ENCODE results near the gene MGAT3.
A peak's percentile ranks its signal among the peaks of the same experiment; 100 is the strongest.

MGAT3 gene

DNA sequence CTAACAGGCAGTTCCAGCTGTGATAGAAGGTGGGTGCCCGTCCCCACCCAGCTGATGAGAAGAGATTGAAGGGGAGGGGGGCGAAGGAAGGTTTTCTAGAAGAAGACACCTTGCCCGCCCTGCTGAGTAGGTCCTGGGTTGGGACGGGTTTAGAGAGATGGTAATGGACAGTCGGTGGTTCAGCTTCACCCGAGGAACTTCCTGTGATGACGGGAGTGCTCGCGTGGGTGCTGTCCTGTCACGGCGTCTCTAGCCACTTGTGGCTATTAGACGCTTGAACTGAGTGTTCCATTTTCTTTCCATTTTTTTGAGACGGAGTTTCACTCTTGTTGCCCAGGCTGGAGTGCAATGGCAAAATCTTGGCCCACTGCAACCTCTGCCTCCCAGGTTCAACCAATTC is 27.6 kb upstream of the MGAT3 start:
- DNase-seq (no peak), ATAC-seq (no peak)

DNA sequence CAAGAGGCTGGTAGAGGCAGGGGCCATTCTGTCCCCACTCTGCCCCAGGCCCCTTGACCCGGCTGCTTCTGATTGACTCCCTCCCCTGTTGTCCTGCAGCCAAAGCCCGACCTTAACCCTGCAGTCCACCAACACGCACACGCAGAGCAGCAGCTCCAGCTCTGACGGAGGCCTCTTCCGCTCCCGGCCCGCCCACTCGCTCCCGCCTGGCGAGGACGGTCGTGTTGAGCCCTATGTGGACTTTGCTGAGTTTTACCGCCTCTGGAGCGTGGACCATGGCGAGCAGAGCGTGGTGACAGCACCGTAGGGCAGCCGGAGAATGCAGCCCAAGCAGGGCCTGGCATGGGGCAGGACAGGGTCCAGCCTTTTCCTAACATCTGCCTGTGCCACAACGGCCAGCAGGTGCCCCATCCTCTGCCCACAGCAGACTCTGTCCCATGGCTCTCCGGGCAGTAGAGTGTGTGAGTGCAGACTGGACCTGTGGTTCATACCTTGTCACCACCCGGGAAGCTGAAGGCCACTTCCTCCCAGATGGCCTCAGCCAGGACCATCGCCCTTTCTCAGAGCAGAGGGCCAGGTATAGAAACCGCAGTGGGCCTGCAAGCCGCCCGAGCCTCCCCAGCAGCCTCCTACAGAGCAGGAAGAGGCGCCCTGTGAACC is 26.8 kb upstream of the MGAT3 start:
- DNase-seq (no peak), ATAC-seq (no peak)

DNA sequence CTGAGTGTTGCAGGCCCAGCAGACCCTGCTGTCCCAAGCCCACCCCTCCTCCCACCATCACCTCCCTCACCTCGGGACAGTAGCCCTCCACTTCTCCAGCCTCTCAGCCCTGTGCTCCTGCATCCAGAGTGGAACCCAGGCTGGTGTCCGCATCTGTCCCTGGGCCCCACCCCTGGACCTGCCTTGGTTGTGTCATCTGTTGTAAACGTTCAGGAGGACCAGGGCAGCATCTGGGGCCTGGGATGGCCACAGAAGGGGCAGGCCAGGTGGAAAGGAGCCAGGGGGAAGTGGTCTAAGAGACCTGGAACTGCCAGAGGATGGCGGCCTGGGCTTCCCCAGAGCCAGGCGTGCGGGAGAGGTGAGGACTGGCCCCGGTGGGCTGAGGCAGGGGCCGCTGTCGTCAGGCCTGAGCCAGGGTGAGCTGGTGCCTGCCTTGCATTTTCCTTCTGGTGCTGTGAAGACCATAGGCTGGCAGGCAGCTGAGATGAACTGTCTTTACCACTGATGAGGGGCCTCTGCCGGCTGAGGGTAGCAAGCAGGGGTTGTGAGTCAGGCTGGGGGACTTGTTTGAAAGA is 26.1 kb upstream of the MGAT3 start:
- ATAC-seq: no peak

DNA sequence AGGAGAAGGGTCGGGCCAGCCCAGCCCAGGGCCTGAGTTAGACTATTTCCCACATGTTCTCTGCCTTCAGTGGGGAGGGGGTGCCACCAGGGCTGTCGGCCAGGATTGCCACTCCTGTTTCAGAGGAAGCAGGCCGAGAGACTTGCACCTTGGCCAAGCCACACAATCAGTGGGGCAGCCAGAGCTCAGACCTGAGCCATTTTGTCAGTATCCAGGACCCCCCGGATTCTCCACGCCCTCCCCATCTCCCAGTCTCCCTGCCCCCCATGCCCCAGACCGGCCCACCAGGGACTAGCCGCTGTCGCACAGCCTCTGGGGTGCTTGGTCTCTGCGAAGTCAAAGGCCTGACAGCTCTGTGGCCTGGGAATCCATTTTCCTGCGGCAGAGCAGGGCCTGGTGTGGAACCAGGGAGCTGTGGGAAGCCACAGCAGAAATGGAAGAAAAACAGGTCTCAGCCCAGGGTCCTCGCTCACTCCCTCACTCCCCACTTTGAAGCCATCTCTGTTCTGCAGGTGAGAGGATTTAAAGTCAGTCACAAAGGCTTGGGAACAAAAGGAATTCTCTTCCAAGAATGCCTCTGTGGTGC is 25.5 kb upstream of the MGAT3 start:
- DNase-seq (no peak), ATAC-seq (no peak)

More for the DNA sequence above, 26.1 kb upstream of the MGAT3 start:
- DNase-seq: no peak

DNA sequence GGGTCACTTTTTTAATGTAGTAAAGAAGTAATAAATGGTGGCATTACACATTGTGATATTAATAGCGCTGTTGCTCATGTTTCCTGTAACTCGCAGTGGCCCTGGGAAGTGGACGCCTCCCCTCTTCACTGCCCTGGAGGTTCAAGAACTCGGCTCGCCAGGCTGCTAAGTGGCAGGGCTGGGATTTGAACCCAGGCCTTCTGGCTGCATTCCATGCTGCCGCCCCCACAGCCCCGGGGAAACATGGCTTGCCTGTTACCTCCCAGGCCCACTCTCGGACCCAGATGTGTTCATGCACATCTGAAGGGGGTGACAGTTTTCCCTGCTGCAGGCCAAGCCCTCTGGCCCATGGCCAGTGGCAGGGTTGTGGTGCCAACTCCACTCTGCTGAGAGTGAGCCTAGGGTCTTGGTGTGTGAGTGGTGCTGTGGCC is 25.0 kb upstream of the MGAT3 start:
- DNase-seq (no peak), ATAC-seq (no peak)

DNA sequence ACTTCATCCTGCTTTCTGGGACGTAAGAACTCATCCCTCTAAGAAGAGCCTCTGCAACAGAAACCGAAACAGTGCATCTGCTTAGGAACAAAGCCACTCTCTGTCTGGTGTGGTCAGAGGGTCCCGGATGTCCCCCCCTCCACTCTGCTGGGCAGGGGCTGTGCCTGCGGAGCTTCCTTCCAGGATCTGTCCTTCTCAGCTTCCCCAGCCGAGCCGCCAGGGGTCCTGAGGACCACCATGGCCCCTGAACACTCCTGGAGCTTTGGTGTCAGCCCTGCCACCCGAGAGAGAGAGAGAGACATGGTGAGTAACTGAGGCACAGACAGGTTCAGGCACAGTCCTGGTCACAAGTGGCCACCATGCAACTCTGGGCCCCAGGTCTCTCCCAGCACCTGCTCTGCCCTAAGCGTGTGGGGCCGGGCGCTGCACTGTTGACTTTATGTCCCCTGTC is 24.4 kb upstream of the MGAT3 start:
- ATAC-seq: no peak
- DNase-seq: no peak

DNA sequence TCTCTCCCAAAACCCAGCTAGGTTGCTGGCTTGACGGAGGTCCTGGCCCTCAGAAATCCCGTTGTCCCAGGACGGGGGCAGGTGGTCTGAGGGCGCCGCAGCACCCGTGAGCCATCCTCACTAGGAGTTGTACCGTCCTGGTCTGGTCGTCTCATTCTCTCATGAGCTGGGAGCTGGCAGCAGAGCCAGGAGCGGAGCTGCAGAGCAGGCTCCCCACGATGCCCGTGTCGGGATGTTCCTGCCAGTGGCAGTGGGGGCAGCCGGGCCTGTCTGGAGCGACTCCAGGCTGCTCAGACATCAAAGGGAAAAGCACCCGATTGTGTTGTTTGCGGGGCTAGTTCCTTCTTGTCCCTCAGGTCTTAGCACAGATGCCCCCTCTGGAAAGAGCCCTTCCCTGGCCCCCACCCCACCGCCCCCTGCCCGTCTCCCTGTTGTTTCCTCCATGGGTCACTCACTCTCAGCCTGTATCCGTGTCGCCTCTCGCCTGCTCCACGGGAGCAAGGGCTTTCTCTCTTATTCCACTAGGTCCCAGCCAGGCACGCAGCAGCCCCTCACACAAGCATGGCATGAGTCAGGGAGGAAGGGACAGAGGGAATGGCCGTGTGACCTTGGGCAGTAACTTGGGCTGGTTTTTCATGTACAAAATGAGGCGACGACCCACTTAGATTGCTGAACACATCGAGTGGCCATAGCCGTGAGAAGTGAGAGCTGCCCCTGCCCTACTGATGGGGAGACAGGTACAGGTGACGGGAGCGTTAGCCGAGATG is 23.2 kb upstream of the MGAT3 start:
- ATAC-seq (no peak), DNase-seq (no peak)

DNA sequence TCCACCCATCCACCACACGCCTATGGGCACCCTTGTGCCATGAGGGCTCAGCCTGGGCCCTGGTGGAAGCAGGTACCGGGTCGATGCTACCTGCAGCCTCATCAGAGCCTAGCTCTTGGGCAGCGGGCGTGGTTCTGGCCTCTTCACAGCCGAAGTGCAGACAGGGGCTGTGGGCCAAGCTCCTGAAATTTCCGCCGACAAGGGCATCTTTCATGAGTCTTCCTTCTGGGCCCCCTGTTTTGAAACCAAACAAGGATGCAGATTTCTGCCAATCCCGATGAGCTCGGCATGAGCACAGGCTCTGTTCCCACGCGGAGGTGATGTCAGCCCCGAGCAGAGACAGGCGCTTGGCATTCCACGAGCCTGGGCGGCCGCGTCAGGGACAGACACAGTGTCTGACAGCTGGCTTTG is 22.6 kb upstream of the MGAT3 start:
- ATAC-seq: no peak

DNA sequence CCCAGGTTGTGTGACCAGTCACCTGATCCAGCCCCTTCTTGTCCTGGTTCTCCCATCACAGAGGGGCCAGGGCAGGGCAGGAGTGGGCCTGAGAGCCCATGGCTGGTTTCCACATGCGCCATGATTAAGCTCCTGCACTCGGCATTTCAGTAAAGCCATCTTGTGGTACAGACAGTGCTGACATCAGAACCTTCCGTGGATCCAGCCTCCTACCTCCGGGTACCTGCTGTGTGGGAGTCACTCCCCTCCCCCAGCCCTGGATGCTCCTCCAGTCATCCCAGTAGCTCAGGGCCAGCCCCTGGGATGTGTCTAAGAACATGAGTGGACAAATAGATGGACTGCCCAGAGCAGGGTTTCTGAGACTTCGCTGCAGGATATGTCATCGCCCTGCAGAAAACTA is 22.1 kb upstream of the MGAT3 start:
- ATAC-seq: no peak
- DNase-seq: no peak

More for the DNA sequence above, 22.6 kb upstream of the MGAT3 start:
- DNase-seq: no peak

DNA sequence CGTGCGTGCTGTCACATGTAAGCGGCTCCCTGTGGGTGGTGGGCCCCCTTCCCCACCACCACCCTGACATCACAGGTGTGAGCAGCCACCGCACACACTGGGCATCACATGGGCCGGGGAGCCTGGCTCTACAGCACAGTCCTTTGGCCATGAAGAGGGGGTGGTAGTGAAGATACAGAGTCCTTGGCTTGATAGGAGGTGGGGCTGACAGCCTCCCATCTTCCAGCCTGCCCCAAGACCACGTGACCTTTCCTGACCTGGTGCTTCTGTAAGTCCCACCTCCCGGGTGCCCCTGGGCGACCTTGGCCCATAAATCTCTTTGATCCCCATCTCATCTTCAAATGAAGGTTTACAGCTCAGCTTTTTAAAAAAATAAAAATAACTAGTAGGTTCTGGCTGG is 21.2 kb upstream of the MGAT3 start:
- no peak for DNase-seq
- no peak for ATAC-seq

DNA sequence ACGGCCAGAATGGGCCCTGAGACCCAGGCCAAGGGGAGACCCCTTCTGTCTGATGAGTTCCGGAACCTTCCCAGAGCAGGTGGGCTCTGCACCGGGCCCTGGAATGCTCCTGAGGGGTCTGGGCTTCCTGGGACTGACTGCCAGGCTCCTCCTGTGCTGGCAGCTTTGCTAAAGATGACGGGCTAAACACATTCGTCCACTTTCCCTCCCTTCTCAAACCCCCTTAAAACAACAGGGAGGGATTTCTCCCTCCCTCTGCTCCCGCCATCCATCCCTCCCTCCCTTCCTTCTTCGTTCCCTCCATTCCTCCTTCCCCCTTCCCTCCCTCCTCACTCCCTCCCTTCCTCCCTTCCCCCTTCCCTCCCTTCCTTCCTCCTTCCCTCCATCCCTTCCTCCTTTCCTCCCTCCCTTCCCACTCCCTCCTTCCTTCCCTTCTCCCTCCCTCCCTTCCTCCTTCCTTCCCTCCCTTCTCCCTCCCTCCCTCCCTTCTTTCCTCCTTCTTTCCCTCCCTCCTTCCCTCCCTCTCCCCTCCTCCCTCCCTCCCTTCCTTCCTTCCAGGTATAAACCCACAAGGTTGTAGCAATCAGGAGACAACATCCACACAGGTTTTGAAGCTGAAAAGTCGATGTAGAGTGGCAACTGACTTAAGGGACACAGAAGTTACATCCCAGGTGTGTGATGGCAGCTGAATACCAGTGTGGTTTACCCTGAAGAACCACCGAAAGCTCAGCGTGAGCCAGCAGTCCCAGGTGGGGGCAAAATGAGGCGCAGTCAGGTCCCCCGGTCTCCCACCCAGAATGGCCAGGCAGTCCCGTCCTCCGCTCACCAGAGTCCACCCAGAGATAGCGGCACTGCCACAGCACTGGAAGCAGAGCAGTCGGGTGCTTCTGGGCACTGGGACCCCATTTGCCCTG is 18.8 kb upstream of the MGAT3 start:
- no peak for DNase-seq
- no peak for ATAC-seq

DNA sequence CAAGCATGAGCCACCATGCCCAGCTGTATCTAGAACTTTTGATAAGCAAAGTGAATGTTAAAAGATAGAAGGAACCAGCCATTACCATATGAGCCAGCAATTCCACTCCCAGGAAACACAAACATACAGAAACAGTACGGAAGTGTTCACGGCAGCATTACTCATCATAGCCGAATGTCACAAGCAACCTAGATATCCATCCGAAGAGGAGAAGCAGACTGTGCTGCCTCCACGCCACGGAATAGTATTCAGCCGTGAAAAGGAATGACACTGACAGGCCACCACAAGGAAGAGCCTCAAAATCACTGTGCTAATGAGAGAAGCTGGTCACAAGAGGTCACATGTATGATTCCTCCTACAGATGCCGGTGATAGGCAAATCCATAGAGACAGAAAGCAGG is 17.6 kb upstream of the MGAT3 start:
- peak; percentile 25 for ATAC-seq
- no peak for DNase-seq

DNA sequence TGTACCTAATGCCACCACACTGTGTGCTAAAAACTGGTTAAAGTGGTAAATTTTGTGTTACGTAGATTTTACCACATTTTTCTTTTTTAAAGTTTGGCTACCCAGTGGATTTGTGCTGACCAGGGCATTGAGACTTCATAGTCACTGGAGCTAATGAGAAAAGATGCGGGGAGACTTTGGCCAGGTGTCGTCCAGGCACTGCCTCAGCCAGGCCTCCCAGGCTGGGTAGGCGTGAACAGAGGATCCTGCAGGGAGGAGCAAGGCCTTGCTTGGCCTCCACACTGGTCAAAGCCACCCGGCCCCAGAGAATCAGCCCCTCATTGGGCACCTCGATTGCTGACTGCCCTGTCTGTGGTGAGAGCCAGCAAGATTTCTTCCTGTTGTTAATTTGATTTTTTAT is 13.4 kb upstream of the MGAT3 start:
- DNase-seq: no peak
- ATAC-seq: no peak

DNA sequence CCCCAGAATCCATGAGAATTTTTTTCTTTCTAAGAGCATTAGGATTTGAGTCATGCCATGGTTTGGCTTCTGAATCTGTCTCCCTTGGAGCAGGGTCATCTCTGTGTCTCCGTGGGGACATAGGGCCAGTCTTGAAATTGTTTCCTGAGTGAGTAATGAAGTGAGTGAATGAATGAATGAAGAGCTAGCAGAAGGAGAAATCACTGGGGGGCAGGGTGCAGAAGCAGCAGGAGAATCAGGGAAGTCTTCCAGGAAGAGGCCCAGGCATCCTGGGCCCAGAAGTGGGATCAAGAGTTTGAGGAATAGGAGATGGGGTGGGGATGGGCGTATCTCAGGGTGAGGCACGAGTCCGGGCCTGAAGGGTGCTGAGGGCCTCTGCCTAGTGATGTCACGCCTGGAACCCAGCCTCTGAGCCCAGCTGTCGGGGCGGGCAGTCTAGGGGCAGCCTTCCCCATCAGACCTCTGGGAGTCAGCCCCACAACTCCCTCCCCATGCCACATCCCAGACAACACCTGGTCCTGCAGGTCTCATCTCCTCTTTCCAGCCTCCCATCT is 12.5 kb upstream of the MGAT3 start:
- no peak for ATAC-seq

DNA sequence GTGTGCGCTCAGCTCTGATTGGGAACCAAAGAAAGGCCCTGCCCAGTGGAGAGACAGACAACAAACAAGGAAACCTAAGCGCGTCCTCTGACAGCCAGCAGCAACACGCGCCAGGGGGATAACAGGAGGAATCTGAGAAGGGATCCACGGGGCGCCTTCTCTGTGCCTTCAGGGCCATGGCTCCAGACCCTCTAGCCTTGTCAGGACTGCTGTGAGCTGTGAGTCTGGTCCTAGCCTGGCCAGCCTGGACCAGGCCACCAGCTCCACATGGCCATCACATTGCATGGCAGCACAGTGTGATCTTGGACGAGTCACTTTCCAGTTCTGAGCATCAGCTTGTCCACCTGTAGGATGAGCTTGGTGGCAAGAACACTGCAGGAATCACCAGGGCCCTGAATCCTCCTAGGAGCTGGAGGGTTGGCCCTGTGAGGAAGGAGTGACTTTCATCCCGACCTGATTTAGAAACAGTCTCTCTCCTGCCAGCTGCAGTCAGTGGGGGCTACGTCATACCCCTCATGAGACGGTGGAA is 11.8 kb upstream of the MGAT3 start:
- DNase-seq: no peak
- ATAC-seq: no peak

More for the DNA sequence above, 12.5 kb upstream of the MGAT3 start:
- DNase-seq: no peak

DNA sequence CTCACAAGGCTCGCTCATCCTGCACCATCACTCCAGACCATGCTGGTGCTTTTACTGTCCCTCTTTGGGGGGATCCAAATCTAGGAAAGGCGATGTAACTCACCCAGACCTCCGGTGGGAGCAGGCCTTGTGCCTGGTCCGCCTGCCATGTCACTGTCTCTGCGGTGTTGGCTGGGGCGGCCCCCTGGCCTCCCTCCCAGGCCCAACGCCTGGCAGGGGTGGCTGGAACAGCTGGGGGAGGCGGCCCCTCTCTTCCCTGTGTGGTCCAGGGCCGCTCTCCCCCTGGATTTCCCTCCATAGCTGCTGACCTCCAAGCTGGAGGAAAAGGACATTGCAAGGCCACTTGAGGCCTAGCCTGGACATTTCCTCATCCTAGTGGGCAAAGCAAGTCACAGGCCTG is 11.1 kb upstream of the MGAT3 start:
- ATAC-seq (no peak), DNase-seq (no peak)

DNA sequence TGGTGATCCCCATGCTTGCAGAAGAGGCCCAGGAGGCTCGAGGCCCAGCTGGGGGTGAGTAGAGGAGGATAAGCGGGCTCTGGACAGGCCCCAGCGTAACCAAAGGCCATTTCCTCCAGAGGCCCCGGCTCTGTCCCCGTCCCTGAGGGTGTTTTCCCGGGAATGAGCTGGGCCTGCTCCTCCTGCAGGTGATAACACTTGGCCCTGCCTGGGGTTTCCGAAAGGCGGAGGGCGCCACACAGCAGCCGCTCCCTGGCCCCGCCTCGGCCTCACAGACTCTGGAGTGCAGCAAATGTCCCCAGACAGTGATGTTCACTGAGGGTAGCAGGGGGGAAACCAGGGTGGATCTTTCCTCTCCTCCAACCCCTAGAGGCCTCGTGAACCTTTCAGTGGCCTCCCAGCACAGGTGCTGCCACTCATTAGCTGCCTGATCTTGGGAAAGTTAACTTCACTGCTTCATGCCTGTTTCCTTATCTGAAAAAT is 10.5 kb upstream of the MGAT3 start:
- ATAC-seq: no peak

DNA sequence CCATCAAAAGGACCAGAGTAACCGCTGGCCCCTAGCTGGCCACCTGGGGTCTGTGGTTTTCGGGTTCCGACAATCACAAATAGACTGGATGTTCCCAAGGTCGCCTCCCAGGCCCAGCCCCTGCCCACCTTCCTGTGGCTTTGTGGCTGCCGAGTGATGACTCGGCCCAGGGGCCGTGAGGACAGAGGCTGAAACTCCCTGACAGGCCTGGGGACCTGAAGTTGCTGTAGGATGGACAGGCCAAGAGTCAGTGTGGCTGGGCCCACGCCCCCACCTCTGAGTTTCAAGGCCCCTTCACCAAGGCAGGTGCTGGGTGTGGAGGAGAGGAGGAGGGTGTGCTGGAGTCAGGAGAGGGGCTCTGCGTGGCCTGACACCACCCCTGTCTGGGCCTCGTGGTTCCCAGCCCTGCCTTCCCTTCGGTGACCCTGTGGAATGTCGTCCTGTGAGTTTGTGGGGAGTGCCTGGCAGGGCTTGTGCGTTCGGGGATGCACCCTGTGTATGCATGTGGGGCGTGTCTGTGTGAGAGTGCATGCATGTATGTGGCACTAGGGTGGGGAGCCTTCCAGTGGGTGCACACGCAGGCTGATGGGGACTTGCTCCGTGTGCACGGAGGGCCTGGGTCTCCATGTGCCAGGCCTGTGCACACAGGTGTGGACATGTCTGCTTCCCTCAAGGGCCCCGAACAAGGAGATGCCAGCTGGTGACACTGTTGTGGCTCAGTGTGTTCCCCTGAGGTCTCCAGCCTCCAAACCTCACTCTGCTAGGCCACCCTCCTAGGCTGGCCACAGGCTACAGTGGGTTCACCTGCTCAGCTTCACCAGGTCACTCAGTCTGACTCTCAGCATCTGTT is 8.4 kb upstream of the MGAT3 start:
- DNase-seq: no peak
- no peak for ATAC-seq

More for the DNA sequence above, 10.5 kb upstream of the MGAT3 start:
- DNase-seq: no peak

DNA sequence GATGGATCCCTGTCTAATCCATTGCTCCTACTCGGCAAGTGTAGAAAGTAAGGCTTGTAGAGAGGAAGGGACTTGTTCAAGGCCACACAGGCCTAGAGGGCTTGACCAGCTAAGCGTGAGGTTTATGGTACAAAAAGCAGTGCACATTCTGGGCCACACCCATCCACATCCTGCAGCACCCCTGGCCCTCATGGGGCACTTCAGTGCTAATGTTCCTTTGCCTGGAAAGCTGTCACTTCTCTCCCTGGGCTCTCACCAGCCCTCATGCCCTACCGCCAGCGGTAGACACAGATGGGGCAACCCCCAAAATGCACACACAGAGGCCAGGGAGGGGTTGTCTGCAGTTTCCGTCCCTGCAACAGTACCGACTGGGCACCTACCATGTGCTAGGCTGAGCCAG is 7.1 kb upstream of the MGAT3 start:
- no peak for DNase-seq
- no peak for ATAC-seq

DNA sequence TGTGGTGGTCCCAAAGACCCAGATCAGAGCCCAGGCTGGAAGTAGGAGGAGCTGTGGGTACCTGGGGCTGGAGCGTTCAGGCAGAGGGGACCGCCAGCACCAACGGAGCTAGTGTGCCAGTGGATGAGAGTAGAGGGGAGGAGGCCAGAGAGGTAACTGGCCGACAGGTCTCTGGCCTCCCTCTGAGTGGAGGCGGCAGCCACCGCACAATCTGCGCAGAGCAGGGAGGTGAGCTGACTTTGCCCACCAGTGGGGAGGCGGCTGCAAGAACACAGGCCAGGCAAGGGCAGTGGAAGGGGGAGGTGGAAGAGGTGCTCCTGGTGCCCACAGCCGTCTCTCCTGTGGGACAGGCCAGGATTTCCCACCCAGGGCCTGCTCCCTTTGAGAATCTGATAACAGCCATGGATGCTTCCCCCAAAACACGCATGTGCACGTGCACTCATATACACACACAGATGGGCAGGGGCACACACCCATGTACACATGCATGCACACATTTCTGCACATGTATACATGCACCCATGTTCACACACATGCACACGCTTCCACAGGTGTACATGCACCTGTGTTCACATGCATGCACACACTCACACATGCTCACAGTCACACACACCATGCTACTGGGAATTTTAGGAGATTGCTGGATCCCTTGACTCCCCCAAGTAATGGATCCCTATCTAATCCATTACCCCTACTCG is 6.4 kb upstream of the MGAT3 start:
- ATAC-seq: no peak

More for the DNA sequence above, 6.4 kb upstream of the MGAT3 start:
- no peak for DNase-seq
